SK-N-MC (cell line): ENCODE measurements around the gene GPR22.

ENCODE experiments used
- EZH2 ChIP-seq: fragments of 200-600 bp; sonication (generic); IDR thresholded peaks from one replicate; pipeline ENCODE4 v1.6.1; 2017; ENCODE audit warnings: antibody characterized with exemption
- FOXP2 ChIP-seq: optimal IDR thresholded peaks from 2 replicates; pipeline ENCODE3; 2011; ENCODE audit warnings: mild to moderate bottlenecking, moderate library complexity; ENCODE audit not compliant: insufficient read depth; ENCODE audit errors: extremely low read length, control extremely low read depth
- POLR2AphosphoS5 ChIP-seq: IDR thresholded peaks from 2 replicates; pipeline ENCODE4 v1.6.1; 2012; ENCODE audit warnings: mild to moderate bottlenecking, low read depth, low read length, borderline replicate concordance

DNA sequence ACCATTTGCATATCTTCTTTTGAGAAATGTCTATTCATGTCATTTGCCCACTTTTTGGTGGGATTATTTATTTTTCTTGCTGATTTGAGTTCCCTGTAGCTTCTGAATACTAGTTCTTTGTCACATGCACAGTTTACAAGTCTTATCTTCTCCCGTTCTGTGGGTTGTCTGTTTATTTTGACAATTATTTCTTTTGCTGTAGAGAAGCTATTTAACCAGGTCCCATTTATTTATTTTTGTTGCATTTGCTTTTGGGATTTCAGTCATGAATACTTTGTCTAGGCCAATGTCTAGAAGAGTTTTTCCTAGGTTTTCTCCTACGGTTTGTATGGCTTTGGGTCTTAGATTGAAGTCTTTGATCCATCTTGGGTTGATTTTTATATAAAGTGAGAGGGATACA lies 32.9 kb downstream of the GPR22 start:
- TF ChIP-seq POLR2AphosphoS5 (no peak), EZH2 (no peak), FOXP2 (no peak)
